A673 (cell line): Measurements from ENCODE around the gene RALGPS1.

Experiments used
- CTCF ChIP-seq: fragments of 300-800, 200-600 bp; sonication (generic); conservative IDR thresholded peaks from 2 replicates; pipeline ENCODE4 v1.5.1; 2017; ENCODE audit warnings: low read depth, mild to moderate bottlenecking, antibody characterized with exemption, low read length, moderate library complexity, mixed read lengths
- EZH2 ChIP-seq: fragments of 200-600 bp; sonication (generic); IDR thresholded peaks from 2 replicates; pipeline ENCODE4 v1.6.1; 2017; ENCODE audit warnings: borderline replicate concordance, low read depth, mild to moderate bottlenecking, mixed read lengths, antibody characterized with exemption, low read length; ENCODE audit not compliant: poor library complexity, severe bottlenecking

DNA sequence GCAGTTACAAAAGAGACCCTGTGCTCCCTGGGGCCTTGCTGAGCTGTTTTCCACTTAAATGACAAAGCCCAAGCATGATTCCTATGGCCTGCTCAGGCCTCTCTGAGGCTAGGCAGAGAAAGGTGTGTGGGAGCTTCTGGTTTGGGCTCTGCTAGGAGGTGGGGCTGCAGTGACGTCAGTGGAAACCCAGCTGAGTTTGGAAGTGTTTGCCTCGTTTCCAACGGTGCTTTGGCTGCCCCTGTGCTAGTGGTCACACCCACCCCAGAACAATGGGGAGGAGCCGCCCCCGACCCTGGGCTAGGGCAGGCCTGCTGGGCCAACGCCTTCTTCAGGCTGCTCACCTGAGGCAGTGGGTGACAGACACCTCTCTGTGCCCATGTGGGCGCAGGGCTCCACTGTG lies 197.5 kb downstream of the RALGPS1 start:
- TF ChIP-seq EZH2: no peak
- TF ChIP-seq CTCF: no peak
